Panc1 (cell line): ENCODE data around the gene PLCD3.

Source experiments
- CTCF ChIP-seq: fragments of 450-650 bp; IDR thresholded peaks from 2 replicates; pipeline ENCODE4 v1.5.1; 2017; ENCODE audit warnings: mild to moderate bottlenecking
- REST ChIP-seq, 2 experiments: IDR thresholded peaks; 2 replicates each; pipeline ENCODE4 v1.6.1; 2011 to 2012; ENCODE audit warnings: low read depth in 2 of 2, control low read depth in 1 of 2, low read length in 1 of 2, mild to moderate bottlenecking in 1 of 2, moderate library complexity in 1 of 2; ENCODE audit not compliant: insufficient read depth in 1 of 2

GRCh38 chr17:45128331-45128730 is 4.0 kb downstream of the PLCD3 start:
- no peak for TF ChIP-seq REST (IDR thresholded peaks at IDR 0.05; ENCODE audit: insufficient read depth in 1 of 2, low read depth in 2 of 2, low read length in 1 of 2)
- TF ChIP-seq CTCF: no peak
